Measurements from ENCODE around the gene SLC8A1. TPM values are rescaled to one million over a fixed set of nuclear protein-coding genes. Genes with fewer than 3 reads are reported as not detected.

SLC8A1 gene
- total and polyA plus RNA-seq, 10 of the 15 experiments (the other 5 are each of a cell fraction or from before 2014, with no cell fraction given) = under 0.01 to 1.2 (median 0.01) TPM; not detected in 3

DNA sequence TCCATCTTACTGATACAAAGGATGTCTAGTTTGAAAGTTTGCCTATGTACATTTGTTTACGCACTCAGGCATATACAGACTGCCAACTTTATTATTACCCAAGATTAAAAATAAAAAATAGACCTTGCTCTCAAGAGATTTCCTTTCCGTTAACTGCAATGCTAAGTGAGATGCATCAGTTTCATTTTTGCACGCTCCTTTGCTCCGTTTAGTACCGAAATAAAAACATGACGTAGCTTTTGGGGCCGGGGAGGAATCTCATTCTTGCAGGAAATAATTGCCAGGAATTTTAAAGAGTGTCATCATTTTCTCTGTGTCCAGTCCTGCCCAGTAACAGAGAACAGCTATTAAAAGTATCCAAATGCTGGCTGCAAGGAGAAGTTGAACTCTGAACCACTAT, 169.5 kb downstream of the SLC8A1 start:
- Histone ChIP-seq H3K4me3 (peak overlapping the region; percentile 28; the same call in 1 of the 2 replicates), H3K9ac (ENCODE audit: control insufficient read depth, insufficient read depth, low read length) (no peak overlapping the region), H3K27ac (ENCODE audit: control insufficient read depth, insufficient read depth) (no peak overlapping the region), H3K27me3 (replicated peaks in 1 of 2; ENCODE audit: control insufficient read depth in 2 of 2, insufficient read depth in 2 of 2, low read length in 1 of 2) (no peaks in the 10 kb centered on the region), H2AFZ (ENCODE audit: control insufficient read depth, low read depth, low read length) (peak overlapping the region; percentile 49; the same call in 1 of the 2 replicates), H3K4me1 (ENCODE audit: control insufficient read depth, insufficient read depth, low read length) (peaks cover 3% of the 10 kb centered on the region; the same call in 1 of the 2 replicates), H3K79me2 (ENCODE audit: control insufficient read depth, insufficient read depth, low read length) (no peaks in the 10 kb centered on the region), H4K20me1 (ENCODE audit: control insufficient read depth, insufficient read depth) (no peaks in the 10 kb centered on the region), H3K9me3 (replicated peaks; ENCODE audit: control insufficient read depth, insufficient read depth, low read length) (no peaks in the 10 kb centered on the region), H3K4me2 (ENCODE audit: control insufficient read depth, insufficient read depth) (peak overlapping the region; percentile 43), H3K36me3 (ENCODE audit: control insufficient read depth in 2 of 2, insufficient read depth in 2 of 2, low read length in 1 of 2) (no peaks in the 10 kb centered on the region)
- WGBS (ENCODE audit: insufficient coverage, insufficient replicate concordance, low lambda C conversion rate, missing lambda C conversion rate) = 3% methylated on average over 7 of the region's 7 CpGs
- ChIA-PET RAD21 (ENCODE audit: unreplicated experiment) (no interaction called here), SMC1A (ENCODE audit: uncharacterized antibody, unreplicated experiment) (interaction anchor here (1.1 kb wide), 1 partner anchor 26 kb away, joined by 3 read pairs; no protein-coding TSS in a partner anchor), POLR2A (no interaction called here), CTCF (interaction anchor here (1.8 kb wide), 1 partner anchor 38 kb away, joined by 4 read pairs; no protein-coding TSS in a partner anchor)
- no TSS peak for BruUV-seq (replicated peaks)
- FAIRE-seq (no peak), ATAC-seq (peak; percentile 55), DNase-seq (ENCODE audit: low read depth, low spot score) (peak; percentile 5)
- intact Hi-C loops (cut with micrococcal nuclease; ENCODE audit: unreplicated experiment) = no loop called here
- TF ChIP-seq CEBPB (IDR thresholded peaks at IDR 0.05; ENCODE audit: borderline replicate concordance in 1 of 2, low read depth in 2 of 2, low read length in 2 of 2) (peak in 1 of 2 experiments; percentile 51; a peak in 1 of 4 replicates), NFIC (IDR thresholded peaks at IDR 0.05; ENCODE audit: low read depth, low read length) (peak; percentile 26; the same call in 1 of the 2 replicates), EED (IDR thresholded peaks at IDR 0.05; ENCODE audit: low read depth) (0 out of 2 replicates have a peak, but pooled peaks have one; percentile 50), NR2F1 (conservative IDR thresholded peaks at IDR 0.05) (no peak), MEF2A (IDR thresholded peaks at IDR 0.05; ENCODE audit: insufficient read depth, low read depth, low read length) (0 out of 2 replicates have a peak, but pooled peaks have one; percentile 19), STAT3 (IDR thresholded peaks at IDR 0.05; ENCODE audit: low read depth, low read length) (no peak), CREM (IDR thresholded peaks at IDR 0.05; ENCODE audit: low read depth) (peak; percentile 58; the same call in 1 of the 2 replicates)
- in situ Hi-C loops (cut with MboI) = no loop called here

Data from GM12878 (cell line).